Fibroblast of upper back skin (primary cell): ENCODE measurements around the gene CERK.
"Not testable (repeated sequence)": the region's sequence is repeated elsewhere in the genome, so short reads cannot be mapped to it uniquely, and the experiment has no call there.

Experiments used
- DNase-seq: peaks from one replicate; pipeline ENCODE4 v3.0.0-alpha.2; 2013

CERK gene, protein sequence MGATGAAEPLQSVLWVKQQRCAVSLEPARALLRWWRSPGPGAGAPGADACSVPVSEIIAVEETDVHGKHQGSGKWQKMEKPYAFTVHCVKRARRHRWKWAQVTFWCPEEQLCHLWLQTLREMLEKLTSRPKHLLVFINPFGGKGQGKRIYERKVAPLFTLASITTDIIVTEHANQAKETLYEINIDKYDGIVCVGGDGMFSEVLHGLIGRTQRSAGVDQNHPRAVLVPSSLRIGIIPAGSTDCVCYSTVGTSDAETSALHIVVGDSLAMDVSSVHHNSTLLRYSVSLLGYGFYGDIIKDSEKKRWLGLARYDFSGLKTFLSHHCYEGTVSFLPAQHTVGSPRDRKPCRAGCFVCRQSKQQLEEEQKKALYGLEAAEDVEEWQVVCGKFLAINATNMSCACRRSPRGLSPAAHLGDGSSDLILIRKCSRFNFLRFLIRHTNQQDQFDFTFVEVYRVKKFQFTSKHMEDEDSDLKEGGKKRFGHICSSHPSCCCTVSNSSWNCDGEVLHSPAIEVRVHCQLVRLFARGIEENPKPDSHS

DNA sequence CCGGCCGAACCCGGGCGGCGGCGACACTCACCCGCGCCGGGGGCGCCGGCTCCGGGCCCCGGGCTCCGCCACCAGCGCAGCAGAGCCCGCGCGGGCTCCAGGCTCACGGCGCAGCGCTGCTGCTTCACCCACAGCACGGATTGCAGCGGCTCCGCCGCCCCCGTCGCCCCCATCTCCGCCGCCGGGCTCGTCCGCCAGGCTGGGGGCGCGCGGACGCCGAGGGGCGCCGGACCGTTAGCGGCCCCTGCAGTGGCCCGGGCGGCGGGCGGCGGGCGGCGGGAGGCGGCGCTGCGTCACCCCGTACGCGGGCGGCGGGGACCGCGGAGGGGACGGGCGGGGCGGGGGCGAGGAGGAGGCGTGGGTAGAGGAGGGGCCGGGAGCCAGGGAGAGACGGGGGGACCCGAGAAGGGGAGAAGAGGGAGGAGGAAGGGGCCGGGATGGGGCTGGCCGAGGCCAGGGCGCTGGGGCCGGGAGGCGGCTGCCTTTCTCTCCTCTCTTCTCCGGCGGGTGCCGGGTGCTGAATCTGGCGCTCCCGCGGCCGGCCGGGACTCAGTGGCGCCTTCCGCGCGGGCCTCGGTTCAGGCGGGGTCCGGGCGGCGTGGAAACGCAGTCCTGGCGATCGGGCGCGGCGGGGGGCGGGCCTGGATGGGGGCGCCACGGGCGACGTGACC lies at the start of gene CERK:
Gene CERK, minus strand, starts transcription at position 277 of the 671 bp plus-strand sequence. Its CDS starts 104 bp downstream, at position 173.
- DNase-seq, result peak; percentile 74

- peak; percentile 44 for DNase-seq
Measured at GRCh38 chr22:46783721-46784120, 45.7 kb upstream of the CERK start.

GRCh38 chr22:46782200-46782599 lies 44.1 kb upstream of the CERK start:
- DNase-seq, result not testable (repeated sequence)

DNA sequence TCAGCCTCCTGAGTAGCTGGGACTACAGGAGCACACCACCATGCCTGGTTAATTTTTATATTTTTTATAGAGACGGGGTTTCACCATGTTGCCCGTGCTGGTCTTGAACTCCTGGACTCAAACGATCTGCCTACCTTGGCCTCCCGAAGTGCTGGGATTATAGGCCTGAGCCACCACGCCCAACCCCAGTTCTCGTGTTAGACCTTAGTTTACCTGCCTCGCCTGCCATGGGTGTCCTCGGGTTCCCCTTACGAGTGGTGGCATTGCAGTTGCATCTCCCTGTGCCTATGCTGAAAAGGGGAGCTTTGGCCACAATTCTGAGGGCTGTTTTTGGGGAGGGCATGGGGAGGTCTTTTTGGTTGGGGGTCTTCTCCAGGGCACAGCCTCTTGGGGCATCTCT lies 43.2 kb upstream of the CERK start:
- DNase-seq, result no peak

DNA sequence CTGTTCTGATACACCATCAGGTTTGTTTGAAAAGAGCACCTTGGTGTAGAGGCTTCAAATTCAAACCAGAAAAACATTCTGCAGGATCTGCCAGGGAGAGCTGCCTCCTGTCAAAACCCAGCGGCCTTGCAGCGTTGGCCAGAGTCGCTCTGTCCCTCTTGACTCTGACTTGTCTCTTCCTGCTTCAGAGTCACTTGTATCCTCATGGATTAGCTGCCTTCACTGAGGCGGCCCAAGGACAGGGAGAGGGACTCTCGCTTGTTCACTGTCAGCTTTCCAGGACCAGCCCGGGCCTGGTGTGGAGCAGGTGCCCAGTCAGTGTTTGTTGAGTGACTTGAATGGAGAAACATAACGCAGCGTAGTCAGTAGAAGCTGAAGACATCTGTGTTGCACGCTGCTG lies 42.4 kb upstream of the CERK start:
- no peak for DNase-seq

GRCh38 chr22:46779651-46780050 lies 41.6 kb upstream of the CERK start:
- DNase-seq, result no peak

GRCh38 chr22:46779023-46779422 lies 41.0 kb upstream of the CERK start:
- no peak for DNase-seq

DNA sequence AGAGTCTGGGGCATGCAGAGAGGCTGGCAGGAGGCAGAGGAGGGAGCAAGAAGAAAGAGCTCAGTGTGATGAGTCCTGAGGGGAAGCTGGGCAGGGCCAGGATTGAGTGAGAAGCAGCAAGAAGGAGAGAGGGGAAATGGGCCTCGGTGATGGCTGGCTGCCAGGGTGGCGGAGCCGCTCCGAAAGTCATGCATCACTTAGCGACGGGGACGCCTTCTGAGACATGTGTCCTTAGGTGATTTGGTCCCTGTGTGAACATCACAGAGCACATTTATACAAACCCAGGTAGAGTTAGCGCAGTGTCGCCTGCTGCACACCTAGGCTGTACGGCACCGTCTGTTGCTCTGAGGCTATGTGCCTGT lies 39.5 kb upstream of the CERK start:
- no peak for DNase-seq

- no peak for DNase-seq
Measured at GRCh38 chr22:46776876-46777608, 39.0 kb upstream of the CERK start.

DNA sequence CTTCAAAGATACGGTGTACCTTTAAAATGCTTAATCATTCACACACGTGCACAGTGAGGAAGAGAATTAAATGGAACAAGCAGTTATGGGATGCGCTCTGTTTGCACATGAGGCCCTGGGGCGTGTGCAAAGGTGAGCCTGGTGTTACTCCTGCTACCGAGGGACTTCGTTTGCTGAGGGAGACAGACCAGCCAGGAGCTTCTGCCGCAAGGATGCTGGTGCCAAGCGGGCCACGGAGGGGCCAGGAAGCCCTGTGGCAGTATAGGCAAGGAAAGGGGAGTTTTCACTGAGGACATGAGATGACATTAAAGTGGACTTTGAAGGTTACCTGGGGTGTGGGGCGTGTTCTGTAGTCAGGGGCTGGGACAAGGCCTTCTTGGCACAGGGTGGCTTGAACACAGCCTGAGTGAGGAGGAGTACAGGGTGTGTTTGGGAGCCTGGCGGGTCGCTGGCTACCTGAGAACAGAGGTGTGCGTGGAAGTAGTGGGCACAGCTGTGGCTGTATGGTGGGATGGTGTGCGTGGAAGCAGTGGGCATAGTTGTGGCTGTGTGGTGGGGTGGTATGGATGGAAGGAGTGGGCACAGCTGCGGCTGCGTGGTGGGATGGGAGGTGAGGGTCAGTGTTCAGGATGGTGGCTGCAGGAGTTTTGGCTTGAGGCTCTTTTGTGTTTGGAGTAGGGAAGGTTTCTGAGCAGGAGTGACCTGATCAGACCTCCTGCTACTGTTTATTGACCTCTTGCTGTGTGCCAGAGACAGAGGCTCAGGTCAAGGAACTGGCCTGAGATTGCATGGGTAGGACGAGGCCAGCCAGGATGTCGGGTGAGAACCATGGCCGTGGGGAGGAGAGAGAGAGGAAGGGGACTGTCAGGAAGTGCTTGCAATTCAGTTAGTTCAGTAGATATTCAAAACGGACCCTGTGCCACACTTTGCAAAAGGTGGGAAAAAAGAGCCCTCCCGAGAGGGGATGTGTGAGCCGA lies 38.1 kb upstream of the CERK start:
- no peak for DNase-seq

DNA sequence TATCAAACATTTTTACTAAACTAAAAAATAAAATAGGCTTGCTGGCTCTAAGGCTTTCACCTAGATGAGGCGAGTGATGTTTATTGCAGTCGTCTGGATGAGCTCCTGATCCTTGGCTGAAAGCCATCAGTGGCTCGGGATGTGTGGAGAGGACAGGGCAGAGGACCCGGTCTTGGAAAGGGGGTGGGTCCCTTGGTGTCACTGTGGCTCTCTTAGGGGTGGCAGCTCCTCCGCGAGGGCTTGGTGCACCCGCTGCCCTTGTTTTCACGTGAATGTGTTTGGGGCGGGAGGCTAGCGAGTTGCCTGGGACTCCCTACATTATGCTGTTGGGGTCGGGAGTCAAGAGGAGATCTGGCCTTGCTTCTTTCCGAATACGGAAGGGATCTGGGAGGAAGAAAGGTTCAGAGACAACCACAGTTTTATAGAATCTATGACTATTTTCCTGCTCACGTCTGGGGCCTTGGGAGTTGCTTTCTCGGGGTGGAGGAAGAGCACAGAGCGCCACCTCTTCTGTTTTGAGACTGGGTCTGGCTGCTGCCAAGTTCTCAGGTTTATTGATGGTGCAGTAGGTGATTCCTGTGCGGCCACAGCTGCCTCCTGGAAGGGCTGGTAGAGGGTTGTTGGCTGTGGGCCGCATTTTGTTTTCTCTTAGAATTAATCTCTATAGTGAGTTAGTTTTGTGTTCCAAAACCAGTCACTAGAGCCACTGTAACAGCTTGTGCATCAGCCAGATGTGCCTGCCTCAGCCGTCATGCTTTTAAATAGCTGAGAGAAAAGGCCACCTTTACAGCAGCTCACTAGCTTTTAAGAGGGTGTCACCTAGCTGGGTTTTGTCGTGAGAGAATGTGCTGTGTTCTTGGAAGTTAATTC lies 37.2 kb upstream of the CERK start:
- no peak for DNase-seq

DNA sequence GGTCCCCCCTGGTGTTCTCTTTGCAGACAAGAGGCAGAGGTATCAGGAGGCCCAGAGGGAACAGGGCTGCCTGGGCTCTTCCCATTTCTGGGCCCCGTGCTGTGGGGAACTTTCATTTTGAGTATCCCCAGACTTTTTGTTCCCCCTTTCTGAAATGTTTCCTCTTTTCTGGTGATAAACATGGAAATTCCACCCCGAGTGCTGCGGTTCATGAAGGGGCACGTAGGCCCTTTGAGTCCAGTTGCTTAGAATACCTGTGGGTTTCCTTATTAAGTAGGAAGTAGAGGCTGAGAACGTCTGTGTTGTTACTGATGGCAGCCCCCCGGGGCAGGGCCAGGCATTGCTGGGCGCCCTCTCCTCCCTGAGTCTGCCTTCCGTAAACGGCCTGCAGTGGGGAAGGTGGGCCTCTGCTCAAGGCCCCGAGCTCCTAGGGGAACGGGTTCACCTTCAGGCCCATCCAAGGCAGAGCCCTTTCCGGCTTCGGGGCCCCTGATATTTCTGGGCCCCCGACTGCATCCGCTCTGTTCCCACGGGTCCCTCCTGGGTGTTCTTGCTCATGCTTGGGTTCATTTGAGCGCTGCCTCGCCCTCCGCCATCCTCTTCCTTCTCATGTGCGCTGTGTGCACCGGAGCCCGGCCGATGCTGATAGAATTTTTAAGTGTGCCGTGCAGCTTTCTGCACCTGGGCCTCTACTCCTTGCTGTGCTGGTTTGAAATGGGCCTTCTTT lies 36.4 kb upstream of the CERK start:
- DNase-seq, result no peak

GRCh38 chr22:46773076-46773475 lies 35.0 kb upstream of the CERK start:
- DNase-seq, result no peak

GRCh38 chr22:46770726-46771125 lies 32.7 kb upstream of the CERK start:
- no peak for DNase-seq

DNA sequence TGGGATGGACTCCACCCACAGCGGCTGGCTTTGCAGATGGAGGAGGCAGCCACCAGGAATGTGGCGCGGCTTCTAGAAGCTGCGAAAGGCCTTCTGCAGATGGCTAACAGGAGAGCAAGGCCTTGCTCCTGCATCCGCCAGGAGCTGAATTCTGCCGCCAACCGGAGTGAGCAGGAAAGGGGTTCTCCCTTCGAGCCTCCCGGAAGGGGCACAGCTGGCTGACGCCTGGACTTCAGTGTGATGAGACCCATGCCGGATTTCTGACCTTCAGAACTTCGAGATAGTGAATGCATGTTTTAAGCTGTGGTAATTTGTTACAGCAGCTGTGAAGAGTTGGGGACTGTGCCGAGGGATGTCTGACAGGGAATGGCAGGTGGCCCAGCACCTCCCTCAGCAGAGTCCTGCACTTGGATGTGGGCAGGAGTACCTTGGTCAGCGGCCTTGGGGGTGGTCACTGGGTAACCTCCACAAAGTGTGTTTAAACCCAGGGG lies 32.1 kb upstream of the CERK start:
- no peak for DNase-seq

GRCh38 chr22:46769706-46770105 lies 31.7 kb upstream of the CERK start:
- DNase-seq, result no peak

GRCh38 chr22:46769191-46769675 lies 31.2 kb upstream of the CERK start:
- no peak for DNase-seq

DNA sequence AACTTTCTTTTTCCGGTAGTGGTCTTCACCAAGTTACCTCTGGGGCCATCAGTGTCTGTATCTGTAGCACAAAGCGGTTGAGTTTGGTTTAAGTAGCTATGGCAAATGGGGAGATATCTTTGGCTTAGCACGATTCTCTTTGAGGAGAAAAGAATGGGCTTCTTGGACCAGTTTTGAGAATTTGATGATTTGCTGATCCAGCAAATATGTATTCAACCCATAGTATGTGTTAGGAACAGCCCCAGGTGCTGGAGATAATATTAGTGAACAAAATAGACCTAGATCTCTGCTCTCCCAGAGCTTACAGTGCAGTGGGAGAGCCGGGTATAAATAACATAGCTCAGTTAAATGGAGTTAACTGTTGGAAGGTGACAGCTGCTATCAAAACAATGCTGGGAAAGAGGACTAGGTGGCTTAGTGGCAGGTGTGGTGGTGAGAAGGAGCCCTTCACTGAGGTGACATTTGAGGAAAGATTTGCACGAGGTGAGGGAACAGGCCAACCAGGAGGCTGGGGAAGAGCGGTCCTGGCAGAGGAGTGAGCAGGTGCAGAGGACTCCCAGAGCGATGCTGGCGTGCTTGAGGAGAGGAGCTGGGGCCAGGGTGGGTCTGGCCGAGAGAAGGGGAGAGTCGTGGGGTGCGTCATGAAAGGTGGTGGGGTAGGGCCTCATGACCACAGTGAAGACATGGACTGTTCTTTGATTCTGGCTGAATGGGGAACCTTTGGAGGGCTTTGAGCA lies 29.4 kb upstream of the CERK start:
- no peak for DNase-seq

- no peak for DNase-seq
Measured at GRCh38 chr22:46766611-46767010, 28.6 kb upstream of the CERK start.
